ENCODE data around the gene EFCAB13. TPM values are rescaled to one million over a fixed set of nuclear protein-coding genes. Genes with fewer than 3 reads are reported as not detected.
"Not testable (repeated sequence)": the region's sequence is repeated elsewhere in the genome, so short reads cannot be mapped to it uniquely, and the experiment has no call there.

EFCAB13 gene
- total RNA-seq, 4 donors from 2014 or later = 5.9 to 39.6 (median 12.9) TPM

DNA sequence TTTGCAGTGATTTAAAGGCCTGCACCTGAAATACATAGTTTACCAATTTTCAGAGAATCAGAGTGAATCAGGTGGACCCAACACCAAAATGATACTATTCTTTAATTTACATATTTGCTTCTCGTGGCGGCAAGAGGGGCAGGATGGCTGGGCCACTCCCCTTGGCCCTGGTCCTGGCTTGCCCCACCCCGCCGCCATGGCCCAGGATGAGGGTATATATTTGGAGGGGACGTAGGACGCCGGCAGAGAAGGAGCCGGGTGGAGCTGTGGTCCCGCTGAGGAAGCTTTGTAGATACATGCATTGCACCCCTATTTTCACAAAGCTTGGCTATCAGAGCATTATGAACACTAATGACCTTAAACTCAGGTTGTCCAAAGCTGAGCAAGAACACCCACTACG, 43.5 kb downstream of the EFCAB13 start:
- no peak for TF ChIP-seq POLR2A (IDR thresholded peaks at IDR 0.05)
- TF ChIP-seq, protein P1, sequence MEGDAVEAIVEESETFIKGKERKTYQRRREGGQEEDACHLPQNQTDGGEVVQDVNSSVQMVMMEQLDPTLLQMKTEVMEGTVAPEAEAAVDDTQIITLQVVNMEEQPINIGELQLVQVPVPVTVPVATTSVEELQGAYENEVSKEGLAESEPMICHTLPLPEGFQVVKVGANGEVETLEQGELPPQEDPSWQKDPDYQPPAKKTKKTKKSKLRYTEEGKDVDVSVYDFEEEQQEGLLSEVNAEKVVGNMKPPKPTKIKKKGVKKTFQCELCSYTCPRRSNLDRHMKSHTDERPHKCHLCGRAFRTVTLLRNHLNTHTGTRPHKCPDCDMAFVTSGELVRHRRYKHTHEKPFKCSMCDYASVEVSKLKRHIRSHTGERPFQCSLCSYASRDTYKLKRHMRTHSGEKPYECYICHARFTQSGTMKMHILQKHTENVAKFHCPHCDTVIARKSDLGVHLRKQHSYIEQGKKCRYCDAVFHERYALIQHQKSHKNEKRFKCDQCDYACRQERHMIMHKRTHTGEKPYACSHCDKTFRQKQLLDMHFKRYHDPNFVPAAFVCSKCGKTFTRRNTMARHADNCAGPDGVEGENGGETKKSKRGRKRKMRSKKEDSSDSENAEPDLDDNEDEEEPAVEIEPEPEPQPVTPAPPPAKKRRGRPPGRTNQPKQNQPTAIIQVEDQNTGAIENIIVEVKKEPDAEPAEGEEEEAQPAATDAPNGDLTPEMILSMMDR (IDR thresholded peaks at IDR 0.05) = no peak
- Histone ChIP-seq H3K36me3 (no peaks in the 10 kb centered on the region), H3K27me3 (no peaks in the 10 kb centered on the region), H3K4me3 (no peak overlapping the region), H3K27ac (no peak overlapping the region), H3K9me3 (no peaks in the 10 kb centered on the region), H3K4me1 (no peaks in the 10 kb centered on the region)
- no peak for DNase-seq

DNA sequence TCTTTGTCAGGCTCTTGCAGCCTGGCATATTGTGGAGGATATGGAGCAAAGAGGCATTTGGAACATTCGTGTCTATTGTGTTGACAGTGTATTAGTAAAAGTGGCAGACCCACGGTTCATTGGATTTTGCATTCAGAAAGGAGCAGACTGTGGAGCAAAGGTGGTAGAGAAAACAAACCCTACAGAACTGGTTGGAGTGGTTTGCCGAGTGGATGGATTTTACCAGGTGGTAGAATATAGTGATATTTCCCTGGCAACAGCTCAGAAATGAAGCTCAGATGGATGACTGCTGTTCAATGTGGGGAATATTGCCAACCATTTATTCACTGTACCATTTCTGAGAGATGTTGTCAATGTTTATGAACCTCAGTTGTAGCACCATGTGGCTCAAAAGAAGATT, 44.5 kb downstream of the EFCAB13 start:
- Histone ChIP-seq H3K9me3 (peaks cover 0 to 3% (median 0%) of the 10 kb centered on the region in 4 donors), H3K4me1 (no peaks in the 10 kb centered on the region), H3K27ac (no peak overlapping the region), H3K27me3 (no peaks in the 10 kb centered on the region), H3K4me3 (no peak overlapping the region), H3K36me3 (no peaks in the 10 kb centered on the region)
- TF ChIP-seq POLR2A (IDR thresholded peaks at IDR 0.05) = no peak
- TF ChIP-seq, protein P1 (IDR thresholded peaks at IDR 0.05) = no peak
- no peak for DNase-seq

DNA sequence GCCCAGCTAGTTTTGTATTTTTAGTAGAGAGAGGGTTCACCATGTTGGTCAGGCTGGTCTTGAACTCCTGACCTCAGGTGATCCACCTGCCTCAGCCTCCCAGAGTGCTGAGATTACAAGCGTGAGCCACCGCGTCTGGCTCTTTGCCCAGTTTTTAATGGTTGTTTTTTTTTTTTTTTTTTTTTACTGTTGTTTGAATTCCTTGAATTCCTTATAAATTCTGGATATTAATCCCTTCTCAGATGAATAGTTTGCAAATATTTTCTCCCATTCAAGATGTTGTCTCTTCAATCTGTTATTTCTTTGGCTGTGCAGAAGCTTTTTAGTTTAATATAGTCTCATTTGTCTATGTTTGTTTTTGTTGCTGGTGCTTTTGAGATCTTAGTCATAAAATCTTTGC, 47.1 kb downstream of the EFCAB13 start:
- H3K9me3 ChIP-seq = not testable (repeated sequence)

DNA sequence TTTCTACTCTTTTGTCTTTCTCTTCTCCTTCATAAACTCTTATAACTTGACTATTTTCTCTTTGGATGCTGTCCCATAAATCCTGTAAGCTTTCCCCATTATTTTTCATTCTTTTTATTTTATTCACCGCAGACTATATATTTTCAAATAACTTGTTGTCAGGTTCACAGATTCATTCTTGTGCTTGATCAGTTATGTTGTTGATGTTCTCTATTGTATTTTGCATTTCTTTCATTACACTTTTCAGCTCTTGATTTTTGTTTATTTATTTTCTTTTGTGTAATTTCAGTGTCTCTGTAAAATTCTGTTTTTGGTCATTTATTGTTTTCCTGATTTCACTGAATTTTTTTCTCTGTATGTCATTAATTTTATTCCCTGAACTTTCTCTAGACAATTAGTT, 49.2 kb downstream of the EFCAB13 start:
- Histone ChIP-seq H3K9me3 (peaks cover 0 to 3% (median 0%) of the 10 kb centered on the region in 4 donors), H3K4me3 (no peak overlapping the region), H3K36me3 (no peaks in the 10 kb centered on the region), H3K4me1 (no peaks in the 10 kb centered on the region), H3K27me3 (no peaks in the 10 kb centered on the region), H3K27ac (no peak overlapping the region)
- TF ChIP-seq POLR2A (IDR thresholded peaks at IDR 0.05) = no peak
- TF ChIP-seq, protein P1 (IDR thresholded peaks at IDR 0.05) = no peak
- DNase-seq = no peak

More for the DNA sequence above, 47.1 kb downstream of the EFCAB13 start:
- H3K27me3 ChIP-seq, H3K36me3 ChIP-seq, H3K4me1 ChIP-seq, H3K27ac ChIP-seq, DNase-seq, H3K4me3 ChIP-seq: not testable (repeated sequence)

DNA sequence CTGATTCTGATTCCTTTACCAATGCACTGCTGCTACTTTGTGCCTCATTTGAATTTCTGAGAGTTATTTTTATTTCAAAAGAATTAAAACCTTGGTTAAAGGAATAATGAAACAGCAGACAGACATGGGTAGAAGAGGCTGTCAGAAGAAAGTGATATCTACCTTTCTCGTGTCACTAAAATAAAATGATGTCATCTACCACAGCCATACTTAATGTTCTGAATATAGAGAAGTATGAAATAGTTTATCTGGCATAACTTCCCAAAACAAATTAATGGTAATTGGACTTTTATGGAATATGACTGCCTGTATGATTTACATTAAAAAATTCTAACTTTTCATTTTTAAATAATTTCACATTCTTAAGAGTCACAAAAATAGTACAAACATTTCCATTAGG, 52.5 kb downstream of the EFCAB13 start:
- Histone ChIP-seq H3K27ac (no peak overlapping the region), H3K36me3 (no peaks in the 10 kb centered on the region), H3K4me1 (no peaks in the 10 kb centered on the region), H3K4me3 (no peak overlapping the region), H3K9me3 (peaks cover 0 to 3% (median 0%) of the 10 kb centered on the region in 4 donors), H3K27me3 (no peaks in the 10 kb centered on the region)
- TF ChIP-seq, protein P1 (IDR thresholded peaks at IDR 0.05) = no peak
- TF ChIP-seq POLR2A (IDR thresholded peaks at IDR 0.05) = no peak
- DNase-seq = no peak

DNA sequence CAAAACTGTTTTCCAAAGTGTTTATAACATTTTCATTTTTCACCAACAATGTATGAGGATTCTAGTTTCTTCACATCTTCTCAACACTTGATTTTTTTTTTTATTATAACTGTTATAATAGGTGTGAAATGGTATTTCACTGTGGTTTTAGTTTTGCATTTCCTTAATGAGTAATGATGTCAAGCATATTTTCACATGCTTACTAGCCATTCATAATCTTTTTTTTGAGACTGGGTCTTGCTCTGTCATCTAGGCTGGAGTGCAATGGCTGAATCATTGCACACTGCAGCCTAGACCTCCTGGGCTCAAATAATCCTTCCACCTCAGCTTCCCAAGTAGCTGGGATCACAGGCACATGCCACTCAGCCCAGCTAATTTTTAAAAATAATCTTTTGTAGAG, 65.1 kb downstream of the EFCAB13 start:
- no peaks in the 10 kb centered on the region for H3K27me3 ChIP-seq
- H3K27ac ChIP-seq = no peak overlapping the region
- no peaks in the 10 kb centered on the region for H3K36me3 ChIP-seq
- no peak for TF ChIP-seq POLR2A (IDR thresholded peaks at IDR 0.05)
- TF ChIP-seq, protein P1 (IDR thresholded peaks at IDR 0.05) = no peak
- no peaks in the 10 kb centered on the region for H3K9me3 ChIP-seq
- no peak overlapping the region for H3K4me3 ChIP-seq
- no peak for DNase-seq
- no peaks in the 10 kb centered on the region for H3K4me1 ChIP-seq

DNA sequence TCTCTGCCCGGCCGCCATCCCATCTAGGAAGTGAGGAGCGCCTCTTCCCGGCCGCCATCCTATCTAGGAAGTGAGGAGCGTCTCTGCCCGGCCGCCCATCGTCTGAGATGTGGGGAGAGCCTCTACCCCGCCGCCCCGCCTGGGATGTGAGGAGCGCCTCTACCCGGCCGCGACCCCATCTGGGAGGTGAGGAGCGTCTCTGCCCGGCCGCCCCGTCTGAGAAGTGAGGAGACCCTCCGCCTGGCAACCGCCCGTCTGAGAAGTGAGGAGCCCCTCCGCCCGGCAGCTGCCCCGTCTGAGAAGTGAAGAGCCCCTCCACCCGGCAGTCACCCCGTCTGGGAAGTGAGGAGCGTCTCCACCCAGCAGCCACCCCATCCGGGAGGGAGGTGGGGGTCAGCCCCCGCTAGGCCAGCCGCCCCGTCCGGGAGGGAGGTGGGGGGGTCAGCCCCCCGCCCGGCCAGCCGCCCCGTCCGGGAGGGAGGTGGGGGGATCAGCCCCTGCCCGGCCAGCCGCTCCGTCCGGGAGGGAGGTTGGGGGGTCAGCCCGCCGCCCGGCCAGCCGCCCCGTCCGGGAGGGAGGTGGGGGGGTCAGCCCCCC, 73.9 kb downstream of the EFCAB13 start:
- H3K27ac ChIP-seq, H3K4me1 ChIP-seq, DNase-seq, H3K9me3 ChIP-seq, H3K27me3 ChIP-seq, H3K4me3 ChIP-seq, H3K36me3 ChIP-seq: not testable (repeated sequence)
